Measurements from ENCODE around the gene TMEM87A. TPM values are rescaled to one million over a fixed set of nuclear protein-coding genes. Genes with fewer than 3 reads are reported as not detected.
A peak's percentile ranks its signal among the peaks of the same experiment; 100 is the strongest.

TMEM87A gene
- total RNA-seq, 1 donor = 79.9 TPM

GRCh38 chr15:42282344-42282743 is 9.1 kb upstream of the TMEM87A start:
- H3K4me3 ChIP-seq (ENCODE audit: low read depth, low read length) = no peak overlapping the region
- DNase-seq (ENCODE audit: low read depth) = no peak
- no peak for TF ChIP-seq CTCF (IDR thresholded peaks at IDR 0.05; ENCODE audit: insufficient read depth, low read depth, low read length)

GRCh38 chr15:42279234-42279723 is 6.0 kb upstream of the TMEM87A start:
- TF ChIP-seq CTCF (IDR thresholded peaks at IDR 0.05; ENCODE audit: insufficient read depth, low read depth, low read length) = no peak
- no peak for DNase-seq (ENCODE audit: low read depth)
- H3K4me3 ChIP-seq (ENCODE audit: low read depth, low read length) = no peak overlapping the region

GRCh38 chr15:42276762-42277161 is 3.5 kb upstream of the TMEM87A start:
- DNase-seq (ENCODE audit: low read depth) = no peak
- no peak overlapping the region for H3K4me3 ChIP-seq (ENCODE audit: low read depth, low read length)
- TF ChIP-seq CTCF (IDR thresholded peaks at IDR 0.05; ENCODE audit: insufficient read depth, low read depth, low read length) = no peak

GRCh38 chr15:42275780-42276391 is 2.7 kb upstream of the TMEM87A start:
- no peak for TF ChIP-seq CTCF (IDR thresholded peaks at IDR 0.05; ENCODE audit: insufficient read depth, low read depth, low read length)
- peak overlapping the region; percentile 85 for H3K4me3 ChIP-seq (ENCODE audit: low read depth, low read length)
- no peak for DNase-seq (ENCODE audit: low read depth)

GRCh38 chr15:42274702-42274989 is 1.4 kb upstream of the TMEM87A start:
- peak overlapping the region; percentile 85 for H3K4me3 ChIP-seq (ENCODE audit: low read depth, low read length)
- no peak for TF ChIP-seq CTCF (IDR thresholded peaks at IDR 0.05; ENCODE audit: insufficient read depth, low read depth, low read length)

GRCh38 chr15:42273900-42274701 is 868 bp upstream of the TMEM87A start:
- DNase-seq (ENCODE audit: low read depth) = peak; percentile 75

More at GRCh38 chr15:42274702-42274989, 1.4 kb upstream of the TMEM87A start:
- DNase-seq (ENCODE audit: low read depth) = peak; percentile 6

More at GRCh38 chr15:42273900-42274701, 868 bp upstream of the TMEM87A start:
- H3K4me3 ChIP-seq (ENCODE audit: low read depth, low read length) = peak overlapping the region; percentile 85
- no peak for TF ChIP-seq CTCF (IDR thresholded peaks at IDR 0.05; ENCODE audit: insufficient read depth, low read depth, low read length)
